Right lobe of liver (tissue), 4 donors: ENCODE data around the gene OSBPL3.

Experiments
- CTCF ChIP-seq, 4 donors: fragments of 200-600 bp in 3 of 4; fragments of 450-650 bp in 1 of 4; IDR thresholded peaks; one replicate each; pipeline versions ENCODE4 v1.5.1 to v1.8.0; 2016 to 2022; ENCODE audit warnings: antibody characterized with exemption in 4 of 4, mild to moderate bottlenecking in 2 of 4
- POLR2A ChIP-seq: fragments of 450-650 bp; IDR thresholded peaks from one replicate; pipeline ENCODE4 v1.6.1; 2017; ENCODE audit warnings: antibody characterized with exemption, mild to moderate bottlenecking
- donor health status: DM: no; HTN: no; CAD: no.
- donor health status: DM: no; HTN: no; CAD: no.
- donor health status: DM: no; HTN: yes; CAD: no.

GRCh38 chr7:24802300-24802699 is 177.7 kb downstream of the OSBPL3 start:
- TF ChIP-seq CTCF (IDR thresholded peaks at IDR 0.05) (no peak), POLR2A (no peak)
